GF-D8 (cell line): ENCODE results near the gene SFSWAP.
"Not testable (repeated sequence)": the region's sequence is repeated elsewhere in the genome, so short reads cannot be mapped to it uniquely, and the experiment has no call there.

Experiments used
- DNase-seq: peaks from one replicate; lab custom pipeline; 2025; lab: John Stamatoyannopoulos, UW

Gene SFSWAP

DNA sequence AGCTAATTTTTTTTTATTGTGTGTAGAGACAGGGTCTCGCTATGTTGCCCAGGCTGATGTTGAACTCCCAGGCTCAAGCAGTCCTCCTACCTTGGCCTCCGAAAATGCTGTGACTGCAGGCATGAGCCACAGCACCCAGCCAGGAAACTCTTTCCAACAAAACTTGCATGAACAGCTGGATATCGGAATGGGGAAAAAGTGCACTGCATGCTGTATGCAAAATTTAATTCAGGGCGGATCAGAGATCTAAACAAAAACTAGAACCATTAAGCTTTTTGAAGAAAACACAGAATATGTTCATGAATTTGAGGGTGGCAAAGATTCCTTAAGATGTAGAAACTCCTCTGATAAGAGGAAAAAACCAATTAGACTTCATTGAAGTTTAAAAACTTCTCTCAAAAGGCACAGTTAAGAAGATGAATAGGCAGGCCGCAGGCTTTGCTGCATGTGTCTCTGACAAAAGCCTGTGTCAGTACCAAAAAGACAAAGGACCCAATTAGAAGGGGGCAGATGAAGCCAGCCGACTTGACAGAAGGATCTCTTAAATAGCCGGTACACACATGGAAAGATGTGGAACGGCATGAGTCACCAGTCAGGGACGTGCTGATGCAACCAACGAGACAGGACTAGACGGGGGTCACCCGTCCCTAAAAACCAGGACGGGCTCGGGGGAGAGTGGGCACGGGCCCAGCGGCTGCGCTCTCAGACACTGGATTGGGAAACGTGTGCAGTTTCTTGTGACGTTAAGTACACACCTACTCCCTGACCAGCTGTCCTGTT is 82.5 kb downstream of the SFSWAP start:
- no peak for DNase-seq

DNA sequence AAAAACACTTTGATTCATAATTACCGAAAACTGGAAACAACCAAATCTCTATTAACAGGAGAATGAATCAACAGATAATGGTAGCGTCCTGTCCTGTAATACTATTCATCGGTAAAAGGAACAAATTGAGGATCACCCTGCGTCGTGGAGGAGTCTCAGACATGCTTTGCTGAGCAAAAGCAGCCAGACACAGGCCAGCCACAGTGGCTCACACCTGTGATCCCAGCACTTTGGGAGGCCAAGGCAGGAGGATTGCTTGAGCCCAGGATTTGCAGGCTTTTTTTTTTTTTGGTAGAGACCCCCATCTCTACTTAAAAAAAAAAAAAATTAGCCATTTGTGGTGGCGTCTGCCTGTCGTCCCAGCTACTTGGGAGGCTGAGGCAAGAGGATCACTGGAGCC is 83.2 kb downstream of the SFSWAP start:
- no peak for DNase-seq

DNA sequence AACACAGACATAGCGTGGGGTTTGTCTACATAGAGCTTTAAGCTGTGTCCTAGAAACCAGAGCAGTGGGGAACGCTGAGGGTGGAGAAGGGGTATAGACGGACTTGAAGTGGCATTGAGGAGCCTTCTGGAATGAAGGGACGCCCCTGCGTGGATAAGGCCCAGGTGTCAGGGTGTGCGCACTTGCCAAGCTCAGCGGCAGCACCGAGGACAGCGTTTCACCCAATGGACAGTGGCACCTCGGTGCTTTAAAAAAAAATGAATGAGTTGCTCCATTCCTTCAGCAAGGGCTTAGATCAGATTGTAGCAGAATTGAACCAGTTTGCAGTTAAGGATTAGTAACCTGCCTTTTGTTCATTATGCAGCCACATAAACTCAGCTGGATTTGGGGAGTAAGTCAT is 83.7 kb downstream of the SFSWAP start:
- DNase-seq = no peak

DNA sequence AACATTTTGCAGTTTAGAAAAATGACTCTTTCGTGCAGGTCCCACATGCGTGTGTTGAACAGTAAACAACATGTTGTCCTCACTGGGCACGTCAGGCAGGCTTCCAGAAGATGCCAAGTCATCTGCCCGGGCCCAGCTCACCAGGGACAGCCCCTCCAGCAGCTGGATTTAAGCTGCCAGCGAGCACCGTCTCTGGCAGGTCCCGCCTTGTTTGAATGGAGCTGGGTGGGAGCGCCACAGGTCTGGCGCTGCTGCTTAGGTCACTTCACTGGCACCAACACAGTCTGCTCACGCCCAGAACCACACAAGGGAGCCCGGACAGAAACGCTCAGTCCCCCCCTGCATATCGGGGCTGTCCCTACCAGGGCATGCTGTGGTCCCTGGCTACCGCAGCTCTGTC is 84.2 kb downstream of the SFSWAP start:
- DNase-seq = no peak

DNA sequence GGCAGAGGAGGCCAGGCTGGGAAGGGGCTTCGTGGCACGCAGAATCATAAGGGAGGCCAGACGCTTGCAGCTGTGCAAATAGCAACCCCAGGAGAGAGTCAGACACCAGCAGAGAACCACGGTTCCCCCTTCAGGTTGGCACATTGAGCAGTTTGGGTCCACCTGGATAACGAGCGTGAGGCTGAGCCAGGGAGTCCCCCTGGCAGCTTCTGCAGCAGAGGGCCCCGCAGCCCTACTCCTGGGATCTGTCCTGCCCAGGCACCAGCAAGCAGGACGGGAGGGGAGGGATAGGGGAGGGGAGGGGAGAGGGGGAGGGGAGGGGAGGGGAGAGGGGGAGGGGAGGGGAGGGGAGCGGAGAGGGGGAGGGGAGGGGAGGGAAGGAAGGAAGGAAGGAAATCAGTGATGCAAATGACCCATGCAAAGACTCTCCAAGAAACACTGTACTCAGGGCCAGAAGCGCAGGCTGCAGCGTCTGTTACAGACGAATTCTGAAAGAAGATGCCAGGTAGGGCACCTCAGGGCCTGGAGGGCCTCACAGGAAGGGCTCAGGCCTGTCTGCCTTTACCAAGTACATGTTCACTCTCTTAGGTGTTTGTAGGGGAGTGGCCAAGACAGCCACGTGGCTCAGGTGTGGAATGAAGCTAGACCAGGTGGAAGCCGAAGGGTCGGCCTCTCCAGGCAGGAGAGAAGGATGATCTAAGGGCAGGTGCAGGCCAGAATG is 85.0 kb downstream of the SFSWAP start:
- DNase-seq = no peak

DNA sequence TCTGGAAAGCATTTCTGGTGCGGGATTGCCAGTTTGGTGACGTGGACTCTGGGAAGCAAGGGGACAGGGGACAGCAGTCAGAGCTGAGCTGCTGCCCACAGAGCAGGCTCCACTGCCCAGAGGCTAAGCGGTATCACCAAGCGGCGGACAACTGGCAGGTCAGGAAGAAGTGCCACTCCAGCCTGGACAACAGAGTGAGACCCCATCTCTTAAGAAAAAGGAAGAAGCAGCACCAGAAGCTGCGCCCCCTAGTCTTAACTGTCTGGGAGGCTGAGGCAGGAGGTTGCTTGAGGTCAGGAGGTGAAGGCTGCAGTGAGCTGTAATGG is 85.5 kb downstream of the SFSWAP start:
- no peak for DNase-seq

DNA sequence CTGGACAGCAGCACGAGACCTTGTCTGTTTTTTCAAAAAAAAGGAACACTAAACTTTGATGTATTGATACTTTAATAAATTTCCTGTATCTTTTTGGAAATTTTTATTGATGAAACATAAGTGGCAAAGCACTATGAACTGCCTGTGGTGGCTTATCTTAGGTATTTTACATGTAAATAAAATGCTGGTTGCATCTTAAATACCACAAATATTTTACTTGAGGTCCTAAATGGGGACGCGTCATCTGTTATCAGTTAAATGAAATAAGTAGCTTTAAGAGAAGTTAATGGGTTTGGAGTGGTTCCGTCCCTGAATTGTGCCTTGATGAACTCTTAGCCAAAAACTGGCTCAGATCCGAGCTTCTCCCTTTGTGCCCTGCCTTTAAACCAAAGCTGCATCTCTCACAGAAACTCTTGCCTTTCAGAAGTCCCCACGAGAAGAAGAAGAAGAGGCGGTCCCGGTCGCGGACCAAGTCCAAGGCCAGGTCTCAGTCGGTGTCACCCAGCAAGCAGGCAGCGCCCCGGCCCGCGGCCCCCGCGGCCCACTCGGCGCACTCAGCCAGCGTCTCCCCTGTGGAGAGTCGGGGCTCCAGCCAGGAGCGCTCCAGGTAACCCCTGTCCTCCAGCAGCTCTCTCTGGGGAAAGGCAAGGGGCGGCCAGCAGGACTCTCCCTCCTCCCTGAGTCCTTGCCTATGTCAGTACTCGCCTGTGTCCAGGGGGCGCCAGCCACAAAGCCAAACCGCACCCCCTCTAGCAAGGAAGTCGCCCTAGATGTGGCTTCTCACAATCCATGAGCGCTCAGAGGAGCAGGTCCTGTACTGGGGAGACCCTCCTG is 86.1 kb downstream of the SFSWAP start:
- no peak for DNase-seq

DNA sequence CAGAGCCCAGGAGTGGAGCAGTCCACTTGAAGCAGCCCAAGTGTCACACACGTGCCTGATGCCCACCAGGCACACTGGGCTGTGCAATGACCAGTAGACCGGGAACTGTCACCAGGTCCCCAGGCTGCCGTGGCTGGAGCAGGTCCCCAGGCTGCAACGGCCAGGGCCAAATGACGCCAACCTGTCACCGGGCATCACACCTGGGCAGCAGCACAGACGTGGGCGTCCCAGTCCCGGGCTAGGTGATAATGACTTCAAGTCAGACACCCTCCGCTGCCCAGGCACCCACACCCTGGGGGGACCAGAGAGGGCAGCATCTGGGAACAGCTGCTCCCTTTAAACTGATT is 86.7 kb downstream of the SFSWAP start:
- DNase-seq = no peak

DNA sequence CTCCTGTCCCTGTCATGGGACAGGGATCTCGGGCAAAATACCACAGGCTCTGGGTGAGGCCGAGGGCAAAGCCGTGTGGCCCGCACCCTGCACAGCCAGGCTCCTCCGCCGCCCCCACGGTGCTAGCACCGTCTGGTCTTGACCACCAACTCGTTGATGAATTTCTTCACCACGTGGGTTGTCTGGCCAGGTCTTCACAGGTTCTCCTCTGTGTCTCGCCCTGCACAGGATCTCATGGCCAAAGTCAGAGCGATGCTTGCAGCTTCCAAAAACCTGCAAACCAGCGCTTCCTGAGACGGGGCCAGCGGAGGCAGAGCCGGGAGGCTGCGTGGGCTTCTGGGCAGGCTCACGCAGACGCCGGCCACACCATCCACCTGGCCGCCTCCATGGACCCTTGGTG is 88.3 kb downstream of the SFSWAP start:
- no peak for DNase-seq

DNA sequence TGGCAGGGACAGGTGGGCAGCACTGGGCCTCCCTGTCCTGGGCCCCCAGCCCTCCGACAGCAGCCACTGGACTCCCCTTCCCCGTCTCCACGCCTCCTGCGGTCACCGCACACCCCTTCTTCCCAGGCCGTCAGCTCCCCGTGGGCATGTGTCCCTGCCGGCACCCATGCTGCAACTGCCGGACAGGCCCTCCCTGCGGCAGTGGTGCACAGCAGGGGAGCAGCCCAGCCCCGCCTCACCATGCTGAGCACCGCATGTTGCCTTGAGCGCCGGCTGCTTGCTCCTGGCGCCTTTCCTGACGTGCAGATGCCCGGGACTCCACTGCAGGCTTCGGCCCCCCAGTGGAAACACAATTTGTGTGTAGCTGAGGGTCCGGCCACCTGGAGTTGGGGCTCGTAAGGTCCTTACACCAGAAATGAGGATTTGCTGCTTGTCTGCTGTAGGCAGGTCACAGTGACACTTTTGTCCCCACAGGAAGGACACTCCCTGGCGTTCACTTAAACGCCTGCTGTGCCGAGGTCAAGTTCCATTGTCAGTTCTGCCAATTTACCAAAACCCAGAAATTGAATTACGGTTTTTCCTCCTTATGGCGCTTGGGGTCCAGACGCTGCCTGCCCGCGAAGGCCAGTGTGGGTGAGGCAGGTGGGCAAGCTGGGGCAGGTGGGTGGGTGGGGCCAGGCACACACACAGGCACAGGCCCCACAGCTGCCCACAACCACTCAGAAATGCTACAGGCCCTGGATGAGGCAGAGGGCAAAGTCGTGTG is 89.1 kb downstream of the SFSWAP start:
- DNase-seq = no peak

DNA sequence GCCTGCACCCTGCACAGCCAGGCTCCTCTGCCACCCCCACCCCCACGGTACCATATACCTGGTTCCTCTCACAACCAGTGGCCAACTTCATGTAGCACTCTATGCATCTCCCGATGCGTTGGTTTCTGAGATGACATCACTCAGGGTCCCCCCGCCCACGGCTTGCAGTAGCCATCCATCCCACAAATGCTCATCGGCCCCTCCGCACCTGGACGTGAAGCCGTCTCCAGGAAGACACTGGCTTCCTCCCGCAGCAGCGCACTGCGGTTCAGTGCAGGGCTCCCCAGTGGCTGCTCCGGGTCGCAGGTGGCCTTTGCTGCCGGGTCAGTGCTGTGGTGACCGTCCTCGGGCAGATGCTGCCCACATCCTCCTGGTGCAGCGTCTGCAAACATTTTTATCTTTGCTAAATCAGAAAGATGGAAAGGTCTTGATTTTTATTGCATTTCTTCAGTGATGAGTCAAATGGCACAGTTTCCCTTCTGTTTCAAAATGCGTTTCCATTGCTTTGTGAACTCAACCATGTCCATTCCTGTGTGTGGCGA is 89.8 kb downstream of the SFSWAP start:
- no peak for DNase-seq

DNA sequence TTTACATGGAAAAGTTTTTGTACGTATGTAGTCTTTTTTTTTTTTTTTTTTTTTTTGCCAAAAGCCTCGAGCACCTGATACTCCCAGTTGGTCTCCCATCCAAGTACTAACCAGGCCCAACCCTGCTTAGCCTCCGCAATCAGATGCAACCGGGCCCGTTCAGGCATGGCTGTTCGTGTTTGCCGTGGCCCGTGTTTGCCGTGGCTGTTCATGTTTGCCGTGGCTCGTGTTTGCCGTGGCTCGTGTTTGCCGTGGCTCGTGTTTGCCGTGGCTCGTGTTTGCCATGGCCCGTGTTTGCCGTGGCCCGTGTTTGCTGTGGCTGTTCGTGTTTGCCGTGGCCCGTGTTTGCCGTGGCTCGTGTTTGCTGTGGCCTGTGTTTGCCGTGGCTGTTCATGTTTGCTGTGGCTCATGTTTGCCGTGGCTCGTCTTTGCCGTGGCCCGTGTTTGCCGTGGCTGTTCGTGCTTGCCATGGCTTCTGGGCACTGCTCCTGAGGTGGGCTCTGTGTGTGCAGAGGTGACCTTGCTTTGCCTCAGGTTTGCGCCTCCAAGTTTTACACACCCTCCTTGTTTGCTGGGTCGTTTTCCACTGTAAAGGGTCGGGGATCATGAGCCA is 90.5 kb downstream of the SFSWAP start:
- DNase-seq = no peak

DNA sequence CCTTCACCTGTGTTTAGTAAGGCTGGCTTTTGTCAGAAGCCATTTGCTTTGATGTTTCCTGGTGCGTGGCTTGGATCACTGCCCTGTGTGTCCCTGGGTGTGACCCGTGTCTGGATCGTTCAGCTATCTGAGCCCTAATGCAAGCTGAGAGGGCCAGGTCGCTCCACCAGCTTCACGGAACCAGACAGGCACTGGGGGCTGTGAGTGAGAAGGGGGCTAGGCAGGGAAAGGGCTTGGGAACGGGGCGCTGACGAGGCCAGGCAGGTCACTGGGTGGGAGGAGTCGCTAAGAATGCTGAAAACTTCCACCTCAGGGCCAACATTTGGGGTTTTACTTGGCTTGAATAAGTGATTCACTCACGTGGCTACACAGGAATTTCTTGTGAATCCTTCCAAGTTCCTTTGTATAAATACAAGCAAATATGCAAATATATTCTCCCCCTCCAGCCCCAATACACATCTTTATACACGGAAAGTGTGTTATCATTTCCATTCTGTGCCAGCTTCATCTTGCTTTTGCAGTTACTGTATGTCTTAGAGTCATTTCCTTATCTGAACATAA is 93.2 kb downstream of the SFSWAP start:
- DNase-seq = no peak

DNA sequence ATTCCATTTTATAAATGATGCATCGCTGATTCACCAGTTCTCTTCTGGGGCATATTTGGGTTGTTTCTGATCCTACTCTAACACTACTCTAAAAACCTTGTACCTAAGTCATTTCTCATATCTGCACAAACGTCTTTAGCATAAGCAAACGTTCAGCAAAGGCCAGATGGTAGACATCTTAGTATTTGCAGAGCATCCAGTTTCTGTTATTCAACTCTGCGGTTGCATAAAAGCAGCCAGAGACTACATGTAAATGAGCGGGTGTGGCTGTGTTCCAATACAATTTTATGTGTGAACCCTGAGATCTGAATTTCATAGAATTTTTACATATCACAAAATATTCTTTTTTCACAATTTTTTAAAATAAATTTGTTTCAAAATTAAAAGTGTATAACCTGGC is 94.5 kb downstream of the SFSWAP start:
- no peak for DNase-seq

DNA sequence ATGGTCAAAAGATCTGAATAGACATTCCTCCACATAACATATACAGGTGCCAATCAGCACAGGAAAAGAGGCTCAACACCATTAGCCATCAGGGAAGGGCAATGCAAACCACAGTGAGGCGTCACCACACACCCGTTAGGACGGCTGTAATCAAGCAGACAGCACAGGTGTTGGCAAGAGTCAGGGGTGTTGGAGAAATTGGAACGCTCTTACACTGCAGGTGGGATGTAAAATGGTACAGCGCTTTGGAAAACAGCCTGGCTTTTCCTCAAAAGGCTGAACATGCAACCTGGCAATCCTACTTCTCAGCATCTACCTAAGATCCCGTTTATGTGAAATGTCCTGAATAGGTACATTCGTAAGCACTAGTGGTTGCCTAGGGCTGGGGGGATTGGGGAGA is 95.8 kb downstream of the SFSWAP start:
- no peak for DNase-seq

DNA sequence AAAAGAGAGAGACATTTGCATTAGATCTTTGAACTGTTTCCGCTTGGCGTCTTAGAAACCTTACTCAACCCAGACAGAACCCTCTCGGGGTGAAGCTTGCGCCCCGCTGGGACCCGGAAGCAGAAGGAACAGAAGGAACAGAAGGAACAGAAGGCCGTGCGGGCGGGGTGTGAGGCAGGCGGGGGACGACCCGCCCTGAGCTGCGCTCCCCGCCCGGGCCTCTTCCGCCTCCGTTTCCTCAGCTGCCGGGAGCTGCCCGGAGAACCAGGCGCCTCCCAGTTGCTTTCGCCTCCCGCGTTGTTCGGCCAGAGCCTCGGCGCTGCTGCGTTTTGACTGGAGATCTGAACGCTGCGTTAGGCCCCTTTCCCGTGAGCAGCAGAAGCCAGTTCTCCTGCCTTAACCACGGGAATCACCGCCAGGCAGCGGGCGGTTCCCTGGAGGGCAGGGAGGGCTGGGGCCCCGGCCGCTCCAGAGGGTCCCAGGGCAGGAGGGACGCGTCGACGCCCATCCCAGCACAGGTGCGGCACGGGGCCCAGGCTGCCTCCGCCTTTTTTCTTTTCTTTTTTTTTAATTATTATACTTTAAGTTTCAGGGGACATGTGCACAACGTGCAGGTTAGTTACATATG is 98.0 kb downstream of the SFSWAP start:
- DNase-seq = no peak

DNA sequence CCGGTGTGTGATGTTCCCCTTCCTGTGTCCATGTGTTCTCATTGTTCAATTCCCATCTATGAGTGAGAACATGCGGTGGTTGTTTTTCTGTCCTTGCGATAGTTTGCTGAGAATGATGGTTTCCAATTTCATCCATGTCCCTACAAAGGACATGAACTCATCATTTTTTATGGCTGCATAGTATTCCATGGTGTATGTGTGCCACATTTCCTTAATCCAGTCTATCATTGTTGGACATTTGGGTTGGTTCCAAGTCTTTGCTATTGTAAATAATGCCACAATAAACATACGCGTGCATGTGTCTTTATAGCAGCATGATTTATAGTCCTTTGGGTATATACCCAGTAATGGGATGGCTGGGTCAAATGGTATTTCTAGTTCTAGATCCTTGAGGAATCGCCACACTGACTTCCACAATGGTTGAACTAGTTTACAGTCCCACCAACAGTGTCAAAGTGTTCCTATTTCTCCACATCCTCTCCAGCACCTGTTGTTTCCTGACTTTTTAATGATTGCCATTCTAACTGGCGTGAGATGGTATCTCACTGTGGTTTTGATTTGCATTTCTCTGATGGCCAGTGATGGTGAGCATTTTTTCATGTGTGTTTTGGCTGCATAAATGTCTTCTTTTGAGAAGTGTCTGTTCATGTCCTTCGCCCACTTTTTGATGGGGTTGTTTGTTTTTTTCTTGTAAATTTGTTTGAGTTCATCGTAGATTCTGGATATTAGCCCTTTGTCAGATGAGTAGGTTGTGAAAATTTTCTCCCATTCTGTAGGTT is 98.8 kb downstream of the SFSWAP start:
- DNase-seq = not testable (repeated sequence)

DNA sequence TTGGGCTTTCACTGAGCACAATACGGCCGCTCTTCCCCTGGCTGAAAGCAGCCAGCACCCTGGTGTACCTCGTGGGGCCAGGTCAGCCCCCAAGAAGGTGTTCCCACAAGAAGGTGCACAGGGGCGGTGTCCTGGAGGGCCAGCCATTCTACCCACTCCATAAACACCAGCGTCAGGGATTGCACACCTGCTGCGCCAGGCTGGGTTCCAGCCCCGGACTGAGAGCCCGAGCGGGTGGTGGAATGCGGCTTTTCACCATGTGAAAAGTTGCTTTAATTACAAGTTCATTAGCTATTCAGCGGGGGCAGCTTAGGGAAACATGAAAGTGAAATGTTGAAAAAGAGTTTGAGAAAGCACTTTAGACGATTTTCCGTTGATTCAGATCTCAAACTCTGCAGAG is 99.8 kb downstream of the SFSWAP start:
- no peak for DNase-seq

DNA sequence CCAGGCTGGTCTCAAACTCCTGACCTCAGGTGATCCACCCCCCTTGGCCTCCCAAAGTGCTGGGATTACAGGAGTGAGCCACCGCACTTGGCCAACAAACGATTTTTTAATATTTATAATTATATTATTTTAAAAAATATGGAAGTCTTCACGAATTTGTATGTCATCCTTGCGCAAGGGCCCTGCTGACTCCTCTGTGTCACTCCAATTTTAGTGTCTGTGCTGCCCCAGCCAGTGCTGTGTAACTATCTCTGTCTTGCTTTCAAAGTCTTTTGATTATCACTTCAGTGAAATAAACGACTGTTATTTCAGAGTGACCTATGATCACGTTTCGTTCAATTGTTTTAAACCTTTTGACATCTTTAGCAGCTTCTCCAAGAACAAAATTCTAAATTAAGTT is 104.2 kb downstream of the SFSWAP start:
- no peak for DNase-seq

DNA sequence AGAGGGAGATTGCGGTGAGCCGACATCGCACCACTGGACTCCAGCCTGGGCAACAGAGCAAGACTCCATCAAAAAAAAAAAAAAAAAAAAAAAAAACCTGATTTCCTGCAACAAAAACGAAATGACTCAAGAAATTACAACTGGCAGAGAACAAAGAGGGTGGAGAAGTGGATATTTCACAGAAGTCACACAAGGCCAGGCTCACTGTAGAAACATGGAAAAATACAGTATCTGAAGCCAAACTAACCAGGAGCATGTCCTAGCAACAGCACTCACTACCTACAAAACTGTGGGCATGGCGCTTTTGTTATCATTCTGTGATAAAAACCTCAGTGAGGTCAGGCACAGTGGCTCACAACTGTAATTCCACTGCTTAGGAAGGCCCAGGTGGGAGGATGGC is 105.6 kb downstream of the SFSWAP start:
- DNase-seq = no peak
